Activated CD4-positive, CD25-positive, alpha-beta regulatory T cell treated with anti-CD3 and anti-CD28 coated beads, Interleukin-2, amount 50 U/mL, for 24 hours (primary cell): ENCODE measurements around the gene JMY.

Source experiments
- ATAC-seq, 2 donors: fragments of 150-1000 bp; cut with Tn5 transposase; one replicate each; pipeline ENCODE4 v1.10.0; 2021; ENCODE audit warnings: mild to moderate bottlenecking in 1 of 2, moderate library complexity in 1 of 2

JMY gene

DNA sequence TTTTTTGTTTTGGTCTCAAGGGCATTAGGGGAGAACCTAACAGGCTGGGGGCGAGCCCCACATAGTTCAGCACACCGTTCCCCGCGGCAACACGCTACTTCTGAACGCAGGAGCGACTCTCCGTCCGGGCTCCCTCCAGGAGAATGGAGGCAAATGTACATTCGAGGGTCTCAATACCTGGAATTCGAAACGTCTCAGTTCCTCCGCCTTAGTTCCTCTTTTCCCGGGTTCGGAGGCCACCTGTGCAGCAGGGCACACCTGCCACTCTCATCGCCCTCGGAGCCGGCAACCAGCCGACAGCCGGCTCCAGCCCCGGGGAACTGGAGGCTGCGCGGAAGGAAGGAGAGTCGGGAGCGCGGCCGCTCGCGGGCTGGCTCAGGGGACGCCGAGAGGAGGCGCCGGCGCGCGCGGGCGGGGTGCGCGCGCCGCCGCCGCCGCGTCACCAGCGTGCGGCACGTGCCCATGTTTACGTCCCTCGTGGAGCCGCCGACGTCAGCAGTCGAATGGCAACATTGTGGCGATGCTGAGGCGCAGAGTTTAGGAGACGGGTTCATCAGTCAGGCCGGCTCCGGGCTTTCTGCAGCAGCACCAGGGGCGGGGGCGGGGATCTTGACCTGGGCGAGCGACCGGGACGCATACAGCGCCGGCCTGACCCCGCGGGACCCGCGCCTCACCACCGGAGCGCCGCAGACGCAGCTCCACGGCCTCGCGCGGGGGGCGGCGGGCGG is at the start of gene JMY:
TSS of gene JMY (plus strand) at position 498 of the 728 bp plus-strand sequence. CDS start 520 bp downstream, outside the sequence.
- peak; percentile 76 to 80 for ATAC-seq

DNA sequence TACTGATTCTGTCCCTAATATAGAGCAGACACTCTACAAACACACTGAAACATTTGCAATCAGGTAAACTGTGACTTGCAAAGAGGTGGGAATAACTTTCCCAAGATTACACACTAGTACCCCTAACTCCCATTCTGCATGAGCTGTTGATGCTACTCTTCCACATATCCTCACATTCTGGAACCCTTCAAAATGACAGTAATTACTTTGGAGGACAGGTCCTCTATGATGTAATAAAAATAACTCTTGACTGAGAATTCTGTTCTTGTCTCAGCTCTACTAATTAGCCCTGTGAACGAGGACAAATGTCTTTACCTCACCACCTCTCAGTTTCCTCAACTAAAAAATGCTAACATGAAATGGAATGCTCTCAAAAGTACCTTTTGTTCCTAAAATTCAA is 49.5 kb upstream of the JMY start:
- no peak for ATAC-seq

DNA sequence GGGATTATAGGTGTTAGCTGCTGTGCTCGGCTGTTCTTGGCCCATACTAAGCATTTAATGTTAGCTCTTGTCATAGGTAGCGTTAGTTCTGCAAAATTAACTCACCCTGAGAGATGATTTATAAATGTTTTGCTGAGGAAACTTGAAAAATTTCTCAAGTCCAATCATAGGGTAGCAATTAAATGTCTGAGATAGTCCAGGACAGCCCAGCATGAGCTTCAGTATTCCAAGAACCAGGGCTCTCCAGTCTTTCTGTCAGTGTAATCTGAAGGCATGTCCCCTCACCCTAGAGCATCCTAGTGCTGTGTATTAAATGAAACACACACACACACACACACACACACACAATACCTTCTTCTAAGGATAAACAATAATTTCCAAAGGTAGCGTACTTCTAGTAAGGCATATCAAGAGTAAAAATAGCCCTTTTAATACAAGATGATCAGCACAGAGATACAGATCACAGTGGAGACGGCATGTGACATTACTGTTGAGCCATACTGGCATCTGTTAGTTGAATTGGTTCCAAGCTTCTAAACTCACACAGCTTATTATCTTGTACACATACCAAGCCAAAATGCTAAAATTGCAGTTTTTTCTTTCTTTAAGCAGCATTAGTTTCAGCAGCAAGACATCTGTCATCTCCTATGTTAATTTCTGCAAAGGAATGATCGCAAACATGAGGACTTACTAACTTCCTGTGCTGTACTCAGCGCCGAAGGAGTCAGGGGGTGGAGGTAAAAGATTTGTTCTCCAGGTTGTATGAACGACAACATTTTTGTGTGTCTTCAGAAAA is 46.3 kb upstream of the JMY start:
- no peak for ATAC-seq

DNA sequence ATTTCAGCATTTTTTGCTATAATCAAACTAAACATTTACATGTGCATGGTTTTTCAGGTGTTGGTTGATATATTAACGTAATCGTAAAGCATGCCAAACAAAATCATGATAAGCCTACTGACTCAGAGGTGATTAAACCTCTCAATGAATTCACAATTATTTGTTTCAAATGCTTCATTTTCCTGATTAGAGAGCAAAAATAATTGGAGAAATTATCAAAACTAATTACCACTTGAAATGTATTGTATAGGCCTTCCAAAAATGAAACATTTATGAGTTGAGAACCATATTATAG is 45.7 kb upstream of the JMY start:
- no peak for ATAC-seq

GRCh38 chr5:79191457-79191856 is 44.5 kb upstream of the JMY start:
- ATAC-seq = no peak

DNA sequence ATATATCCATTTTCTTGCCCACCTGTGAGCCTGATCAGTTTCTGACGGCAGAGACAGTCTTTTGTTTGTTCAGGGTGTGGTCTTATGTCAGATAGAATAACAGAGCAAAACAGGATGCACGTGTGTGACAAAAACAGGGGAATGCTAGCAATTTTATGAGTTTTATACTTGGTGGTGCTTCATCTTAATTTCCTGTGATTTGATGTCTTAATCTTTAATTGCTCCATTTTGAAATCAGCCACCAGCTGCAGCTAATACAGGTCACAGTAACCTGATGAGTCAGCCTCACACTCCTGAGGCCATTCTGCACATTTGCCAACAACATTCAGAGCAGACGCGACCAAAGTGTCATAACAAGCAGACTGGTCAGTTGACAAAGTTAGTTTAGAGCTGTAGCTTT is 42.3 kb upstream of the JMY start:
- peak in 1 of 2 donors; percentile 30 for ATAC-seq

DNA sequence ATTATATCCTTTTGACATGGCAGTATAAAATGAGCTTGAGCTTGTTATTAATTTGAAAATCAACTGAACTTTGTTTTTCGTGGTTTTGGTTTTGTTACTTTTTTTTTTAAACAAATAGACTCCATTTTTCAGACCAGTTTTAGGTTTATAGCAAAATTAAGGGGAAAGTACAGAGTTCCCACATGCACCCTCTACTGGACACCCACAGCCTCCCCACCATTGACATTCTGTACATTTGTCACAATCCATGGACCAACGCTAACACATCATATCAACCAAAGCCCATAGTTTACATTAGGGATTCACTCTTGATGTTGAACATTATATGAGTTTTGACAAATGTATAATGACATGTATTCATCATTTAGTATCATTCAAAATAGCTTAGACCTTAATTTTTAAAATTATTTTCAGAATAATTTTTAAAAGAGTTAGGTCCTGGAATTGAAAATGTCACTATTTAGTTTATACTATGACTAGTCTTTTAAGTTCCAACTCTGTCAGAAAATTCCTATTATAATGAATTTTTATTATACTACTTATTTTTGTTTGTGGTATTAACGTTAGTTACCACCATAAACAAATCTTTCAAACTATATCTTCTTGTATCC is 35.3 kb upstream of the JMY start:
- no peak for ATAC-seq

DNA sequence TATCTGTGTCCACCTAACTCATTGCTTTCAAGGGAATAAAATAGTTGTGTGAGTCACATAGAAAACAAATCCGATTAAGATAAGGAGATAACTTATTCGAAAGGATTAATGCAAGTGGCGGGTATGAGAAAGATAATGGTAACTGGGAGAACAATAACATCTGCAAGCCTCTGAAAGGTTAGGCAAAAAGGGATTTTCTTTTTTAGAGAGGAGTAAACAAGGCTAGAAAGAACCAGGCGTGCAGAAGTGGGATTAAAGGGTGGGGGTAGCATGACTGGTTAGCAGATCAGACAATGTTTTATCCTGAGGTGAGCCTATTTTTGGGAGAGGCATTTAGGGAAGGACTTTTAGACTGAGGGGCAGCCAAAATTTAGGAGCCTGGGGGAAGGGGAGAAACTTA is 34.7 kb upstream of the JMY start:
- ATAC-seq = no peak

DNA sequence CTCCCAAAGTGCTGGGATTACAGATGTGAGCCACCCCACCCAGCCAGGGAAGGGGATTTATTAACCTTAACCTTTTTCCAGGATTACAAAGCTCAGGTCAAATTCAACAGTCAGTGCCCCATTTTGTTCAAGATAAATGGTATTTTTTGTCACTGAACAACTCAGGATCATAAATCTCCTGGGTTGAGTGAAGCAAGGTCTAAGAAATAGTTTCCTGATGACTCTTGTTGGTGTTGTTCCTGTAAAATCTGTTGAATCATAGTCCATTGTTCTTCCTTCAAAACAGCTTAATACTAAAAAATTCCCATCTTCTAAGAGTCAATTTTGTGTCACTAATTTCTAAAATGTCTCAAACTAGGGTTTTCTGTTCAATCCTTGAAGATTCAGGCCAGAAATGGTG is 33.9 kb upstream of the JMY start:
- ATAC-seq = no peak

DNA sequence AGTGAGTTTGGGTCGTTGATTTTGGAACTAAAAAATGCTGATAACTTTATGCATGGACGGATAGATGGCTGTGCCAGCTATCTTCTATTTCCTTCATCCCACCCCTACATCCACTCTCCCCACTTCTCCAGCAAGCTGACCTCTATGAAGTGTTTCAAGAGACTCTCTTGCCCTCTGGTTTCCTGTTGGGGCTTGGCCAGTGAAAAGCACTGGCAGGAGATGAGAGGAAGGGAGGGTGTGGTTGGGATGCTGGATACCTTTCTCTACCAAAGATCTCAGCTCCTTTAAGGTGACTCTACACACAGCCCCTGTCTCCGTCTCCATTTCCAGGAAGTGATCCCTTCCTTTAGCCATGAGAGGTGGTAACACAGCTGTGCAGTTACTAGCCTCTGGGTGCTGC is 30.0 kb upstream of the JMY start:
- ATAC-seq = no peak

- no peak for ATAC-seq
Observed at GRCh38 chr5:79206541-79206940, 29.4 kb upstream of the JMY start.

DNA sequence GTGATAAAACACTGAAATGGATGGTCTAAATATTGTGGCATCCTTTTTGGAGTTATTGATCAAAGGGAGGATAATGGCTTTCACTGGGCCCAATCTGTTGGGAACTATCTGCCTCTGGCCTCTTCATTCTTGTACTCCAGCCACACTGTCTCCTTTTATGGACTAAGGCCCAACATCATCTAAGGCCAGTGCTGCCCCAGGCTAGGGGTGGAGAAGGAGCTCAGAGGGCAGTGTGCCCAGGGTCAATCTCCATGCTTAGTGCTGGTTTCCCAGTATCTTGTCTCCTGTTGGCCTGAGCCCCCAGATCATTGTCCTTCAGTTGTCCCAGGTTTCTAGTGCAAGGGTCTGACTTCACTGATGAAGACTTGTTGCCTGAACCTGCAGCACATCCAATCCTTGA is 26.4 kb upstream of the JMY start:
- ATAC-seq = no peak

- no peak for ATAC-seq
Observed at GRCh38 chr5:79224286-79224984, 11.5 kb upstream of the JMY start.

DNA sequence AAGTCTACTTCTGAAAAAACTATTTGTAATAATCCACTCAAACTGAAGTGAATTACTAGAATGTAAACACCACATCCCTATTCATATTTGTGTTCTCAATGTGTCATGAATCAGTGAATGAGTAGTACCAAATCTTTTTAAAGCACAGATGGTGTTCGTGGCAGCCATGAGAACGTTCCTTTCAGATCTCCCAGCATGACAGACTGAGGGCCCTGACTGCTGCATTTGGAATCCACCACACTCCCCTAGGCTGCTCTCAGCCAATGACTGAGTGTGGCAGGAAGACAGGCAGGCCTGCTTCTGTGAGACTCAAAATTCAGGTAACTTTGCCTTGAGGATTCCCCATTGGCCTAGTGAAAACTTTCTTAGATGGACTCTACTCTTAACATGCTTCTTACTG is 10.9 kb upstream of the JMY start:
- ATAC-seq = no peak

DNA sequence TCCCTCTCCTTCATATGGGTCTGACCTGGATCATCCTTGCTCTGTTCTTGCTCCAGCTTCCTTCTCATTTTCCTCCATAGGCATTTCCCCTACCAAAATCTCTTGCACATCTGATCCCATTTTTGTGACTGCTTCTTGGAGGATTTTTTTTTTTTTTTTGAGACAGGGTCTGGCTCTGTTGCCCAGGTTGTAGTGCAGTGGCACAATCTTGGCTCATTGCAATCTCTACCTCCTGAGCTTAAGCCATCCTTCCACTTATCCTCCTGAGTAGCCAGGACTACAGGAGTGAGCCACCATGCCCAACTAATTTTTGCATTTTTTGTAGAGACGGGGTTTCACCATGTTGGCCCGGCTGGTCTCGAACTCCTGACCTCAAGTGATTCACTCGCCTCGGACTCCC is 10.5 kb upstream of the JMY start:
- no peak for ATAC-seq

DNA sequence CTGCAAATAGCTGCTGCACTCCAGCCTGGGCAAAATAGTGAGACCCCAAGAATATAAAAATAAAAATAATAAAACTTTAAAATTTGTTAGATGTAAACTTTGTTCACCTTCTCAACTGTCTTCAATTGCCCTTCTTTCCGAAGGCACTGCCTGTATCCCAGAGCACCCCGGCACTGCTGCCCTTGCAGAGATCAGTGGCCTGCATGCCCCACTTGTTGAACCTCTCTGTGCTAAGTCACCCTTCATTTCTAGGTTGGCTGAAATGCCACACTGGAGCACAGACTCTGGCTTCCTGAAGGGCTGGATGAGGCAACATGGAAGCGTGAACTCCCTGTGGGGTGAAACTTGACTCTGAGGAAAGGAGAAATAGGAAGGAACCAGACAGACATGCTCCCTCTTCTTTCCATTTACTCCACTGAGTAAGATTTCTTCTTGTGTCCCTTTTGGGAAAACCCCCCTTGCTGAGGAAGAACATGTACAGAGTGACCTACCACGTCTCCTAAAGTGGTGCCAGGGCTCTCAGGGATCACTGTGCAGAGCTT is 8.4 kb upstream of the JMY start:
- ATAC-seq = no peak

- ATAC-seq = peak; percentile 75 to 81
Observed at GRCh38 chr5:79229357-79230174, 6.4 kb upstream of the JMY start.

DNA sequence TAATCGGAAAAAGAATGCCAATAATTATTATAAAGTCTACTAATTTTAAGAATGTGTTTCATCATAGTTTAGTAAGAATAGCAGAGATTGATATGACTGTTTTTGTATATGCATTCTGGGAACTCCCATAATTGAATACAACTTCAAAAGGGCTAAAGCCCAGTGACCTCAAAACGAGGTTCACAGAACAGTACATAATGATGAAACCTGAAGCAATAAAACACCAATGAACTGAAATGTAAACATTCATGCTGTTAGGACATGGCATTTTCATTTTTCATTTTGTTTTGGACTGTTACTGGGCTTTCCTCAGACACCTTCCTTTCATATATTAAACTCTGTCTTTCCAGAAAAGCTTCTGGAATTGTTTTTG is 684 bp upstream of the JMY start:
- peak; percentile 47 to 63 for ATAC-seq

- peak; percentile 5 to 11 for ATAC-seq
Observed at GRCh38 chr5:79236362-79236969, 535 bp downstream of the JMY start.

DNA sequence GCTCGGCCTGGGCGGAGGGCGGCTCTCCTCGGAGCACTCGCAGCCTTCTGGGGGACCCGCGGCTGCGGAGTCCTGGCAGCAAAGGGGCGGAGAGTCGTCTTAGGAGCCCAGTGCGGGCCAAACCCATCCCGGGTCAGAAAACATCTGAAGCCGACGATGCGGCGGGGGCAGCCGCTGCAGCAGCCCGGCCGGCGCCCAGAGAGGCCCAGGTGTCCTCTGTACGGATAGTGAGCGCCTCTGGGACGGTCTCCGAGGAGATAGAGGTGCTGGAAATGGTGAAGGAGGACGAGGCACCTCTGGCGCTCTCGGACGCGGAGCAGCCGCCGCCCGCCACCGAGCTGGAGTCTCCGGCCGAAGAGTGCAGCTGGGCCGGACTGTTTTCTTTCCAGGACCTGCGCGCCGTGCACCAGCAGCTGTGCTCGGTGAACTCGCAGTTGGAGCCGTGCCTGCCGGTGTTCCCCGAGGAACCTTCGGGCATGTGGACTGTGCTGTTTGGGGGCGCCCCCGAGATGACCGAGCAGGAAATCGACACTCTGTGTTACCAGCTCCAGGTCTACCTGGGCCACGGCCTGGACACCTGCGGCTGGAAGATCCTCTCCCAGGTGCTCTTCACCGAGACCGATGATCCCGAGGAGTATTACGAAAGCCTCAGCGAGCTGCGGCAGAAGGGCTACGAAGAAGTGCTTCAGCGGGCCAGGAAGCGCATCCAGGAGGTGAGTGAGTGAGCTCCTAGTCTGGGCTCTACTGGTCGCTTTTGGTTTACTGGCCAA is 1.2 kb downstream of the JMY start:
- peak; percentile 9 to 12 for ATAC-seq
